HepG2 (cell line): ENCODE results near the gene PDZD2. TPM values are rescaled to one million over a fixed set of nuclear protein-coding genes. Genes with fewer than 3 reads are reported as not detected.

Source experiments
- ATAC-seq: fragments of 200-7000 bp; cut with Tn5 transposase; 3 replicates; pipeline ENCODE4 v1.9.1; 2020; ENCODE audit warnings: mild to moderate bottlenecking, moderate library complexity
- BruUV-seq: library from RNA; stranded (reverse); fragments of 400-500 nt; replicated peaks from 2 replicates; lab custom pipeline; 2021; lab: Mats Ljungman, UMichigan
- CTCF ChIA-PET: fragments of 300-600 bp; formaldehyde crosslinking; extraction: SDS; loops from one replicate; lab custom pipeline; 2021; ENCODE audit warnings: low total read pairs, inconsistent platforms, low intra/inter-chr PET ratio; lab: Yijun Ruan, JAX
- POLR2A ChIA-PET: fragments of 350-600 bp; sonication (Branson Sonifier 250); formaldehyde crosslinking; loops from one replicate; lab custom pipeline; 2020; ENCODE audit warnings: antibody characterized with exemption, inconsistent platforms; lab: Yijun Ruan, JAX
- DNase-seq: peaks from one replicate; pipeline ENCODE4 v3.0.0-alpha.2; 2015; ENCODE audit warnings: low spot score
- FAIRE-seq: peaks from 3 replicates; lab custom pipeline; 2011; peaks lifted over from hg19 to GRCh38; lab: Jason Lieb, UNC
- H2AFZ ChIP-seq: one replicate; pipeline ENCODE4 v1.6.1; 2011; ENCODE audit warnings: low read length, inconsistent platforms
- H3K27ac ChIP-seq: fragments of 300-600 bp; 3 replicates; pipeline ENCODE4 v1.8.0; 2011; ENCODE audit warnings: mixed run types, mild to moderate bottlenecking, mixed read lengths, low read length, inconsistent platforms; ENCODE audit not compliant: insufficient read depth; ENCODE audit errors: extremely low read length
- H3K27me3 ChIP-seq, 2 experiments: fragments of 200-600 bp in 1 of 2; 2 replicates in 1 of 2; 3 replicates in 1 of 2; pipeline versions ENCODE4 v1.6.0 to v1.8.0; 2011; ENCODE audit warnings: low read length in 2 of 2, mild to moderate bottlenecking in 2 of 2, moderate library complexity in 2 of 2, inconsistent platforms in 1 of 2; ENCODE audit not compliant: insufficient read depth in 2 of 2, control insufficient read depth in 1 of 2
- H3K36me3 ChIP-seq, 2 experiments: fragments of 200-600 bp in 1 of 2; replicated peaks in 1 of 2; 2 replicates in 1 of 2; 3 replicates in 1 of 2; pipeline versions ENCODE4 v1.5.1 to v1.8.0; 2011; ENCODE audit warnings: low read length in 2 of 2, inconsistent platforms in 1 of 2; ENCODE audit not compliant: insufficient read depth in 2 of 2, control insufficient read depth in 1 of 2
- H3K4me1 ChIP-seq: 2 replicates; pipeline ENCODE4 v1.5.1; 2012; ENCODE audit warnings: low read length, inconsistent platforms; ENCODE audit not compliant: insufficient read depth
- H3K4me2 ChIP-seq: 2 replicates; pipeline ENCODE4 v1.6.0; 2011; ENCODE audit warnings: low read depth, low read length, inconsistent platforms
- H3K4me3 ChIP-seq, 3 experiments: fragments of 200-600 bp in 1 of 3; sonication (generic), shearing (Covaris generic) in 1 of 3; replicated peaks in 1 of 3; 2 replicates each; pipeline ENCODE4 v1.5.1; 2011 to 2016; ENCODE audit warnings: low read length in 3 of 3, inconsistent platforms in 2 of 3, low read depth in 2 of 3, mild to moderate bottlenecking in 2 of 3, control low read depth in 1 of 3, mixed read lengths in 1 of 3; ENCODE audit not compliant: insufficient read depth in 1 of 3
- H3K79me2 ChIP-seq: one replicate; pipeline ENCODE4 v1.6.1; 2011; ENCODE audit warnings: low read length, inconsistent platforms; ENCODE audit not compliant: insufficient read depth
- H3K9ac ChIP-seq: 2 replicates; pipeline ENCODE4 v1.6.0; 2011; ENCODE audit warnings: mild to moderate bottlenecking, low read depth, low read length, inconsistent platforms; ENCODE audit not compliant: insufficient read depth
- H3K9me3 ChIP-seq: 2 replicates; pipeline ENCODE4 v1.5.1; 2012; ENCODE audit warnings: mild to moderate bottlenecking, low read length
- H4K20me1 ChIP-seq: 2 replicates; pipeline ENCODE4 v1.6.0; 2011; ENCODE audit warnings: inconsistent platforms, mild to moderate bottlenecking, low read length, moderate library complexity; ENCODE audit not compliant: insufficient read depth
- BRD4 ChIP-seq: sonication (generic); formaldehyde crosslinking; IDR thresholded peaks from 2 replicates; pipeline ENCODE4 v1.4.0; 2020; ENCODE audit warnings: missing genetic modification reagents
- CBX5 ChIP-seq: sonication (generic); formaldehyde crosslinking; IDR thresholded peaks from 2 replicates; pipeline ENCODE4 v1.4.0; 2020; ENCODE audit warnings: missing genetic modification reagents, borderline replicate concordance
- DMAP1 ChIP-seq: IDR thresholded peaks from 2 replicates; pipeline ENCODE4 v1.6.1; 2016
- ERF ChIP-seq: IDR thresholded peaks from 2 replicates; pipeline ENCODE4 v1.6.1; 2018; ENCODE audit warnings: missing biosample characterization, missing genetic modification reagents
- HNRNPLL ChIP-seq: fragments of 200-400 bp; formaldehyde crosslinking; IDR thresholded peaks from 2 replicates; pipeline ENCODE4 v1.6.1; 2017; ENCODE audit warnings: mild to moderate bottlenecking, low read depth, low read length; ENCODE audit not compliant: poor library complexity, severe bottlenecking
- IKZF5 ChIP-seq: IDR thresholded peaks from 2 replicates; pipeline ENCODE4 v1.6.1; 2018; ENCODE audit warnings: missing genetic modification reagents, mild to moderate bottlenecking, missing compliant biosample characterization
- KDM4B ChIP-seq: sonication (generic); formaldehyde crosslinking; IDR thresholded peaks from 2 replicates; pipeline ENCODE4 v1.4.0; 2020; ENCODE audit warnings: missing genetic modification reagents
- POLR2AphosphoS5 ChIP-seq: IDR thresholded peaks from 2 replicates; pipeline ENCODE4 v1.6.1; 2012; ENCODE audit warnings: low read depth, low read length
- TCF7 ChIP-seq: sonication (generic); IDR thresholded peaks from 2 replicates; pipeline ENCODE4 v1.6.1; 2016; ENCODE audit warnings: antibody characterized with exemption, low read depth
- THAP9 ChIP-seq: sonication (generic); formaldehyde crosslinking; IDR thresholded peaks from 2 replicates; pipeline ENCODE4; 2020; ENCODE audit warnings: missing genetic modification reagents, mild to moderate bottlenecking, borderline replicate concordance
- ZBTB44 ChIP-seq: sonication (generic); formaldehyde crosslinking; IDR thresholded peaks from 2 replicates; pipeline ENCODE4 v1.4.0; 2020; ENCODE audit warnings: missing genetic modification reagents
- ZNF251 ChIP-seq: sonication (generic); formaldehyde crosslinking; IDR thresholded peaks from 2 replicates; pipeline ENCODE4 v1.9.0; 2021; ENCODE audit warnings: mild to moderate bottlenecking, missing genetic modification reagents
- ZNF646 ChIP-seq: sonication (generic); formaldehyde crosslinking; IDR thresholded peaks from 2 replicates; pipeline ENCODE4 v1.9.0; 2021; ENCODE audit warnings: mild to moderate bottlenecking, missing genetic modification reagents
- WGBS: methylation state at CpG from one replicate; pipeline ENCODE4 v1.1.6; 2017; ENCODE audit warnings: low lambda C conversion rate; 5-methylcytosine and 5-hydroxymethylcytosine counted together
- in situ Hi-C: cut with HindIII; loops from 2 replicates; pipeline ENCODE4 v1.10.0; 2017; ENCODE audit warnings: low pct_unique_long_range_greater_than_20kb; ENCODE audit not compliant: extremely low pct_ligation_motif_present
- intact Hi-C: fragments of 100-400 bp; cut with micrococcal nuclease; formaldehyde crosslinking; loops from one replicate; pipeline ENCODE4 v1.10.0; 2022; ENCODE audit not compliant: unreplicated experiment
- polyA plus RNA-seq, 8 experiments: library from polyadenylated mRNA; depleted of rRNA in 3 of 8; stranded (reverse) in 7 of 8; unstranded in 1 of 8; fragments of >200 nt; fragmentation: Illumina TruSeq in 4 of 8; extraction: Trizol in 4 of 8; gene quantifications; 2 replicates each; pipeline versions ENCODE4 v1.2.1 to v1.2.3, GENCODE V29; 2011 to 2016; ENCODE audit warnings: low read depth in 4 of 8, missing spikeins in 1 of 8, mixed read lengths in 1 of 8; ENCODE audit not compliant: insufficient read depth in 1 of 8
- total RNA-seq, 5 experiments: library from RNA; depleted of rRNA; stranded (reverse); fragments of >200 nt; fragmentation: Illumina TruSeq; extraction: Trizol; gene quantifications; 2 replicates each; pipeline ENCODE4 v1.2.3, GENCODE V29; 2016; ENCODE audit warnings: low read depth in 1 of 5

Gene PDZD2
- total and polyA plus RNA-seq, 2 of the 13 experiments (the other 11 are each of a cell fraction or from before 2014, with no cell fraction given) = 0.04 TPM; not detected in 1

GRCh38 chr5:31771500-31771899, 132.6 kb downstream of the PDZD2 start:
- Histone ChIP-seq H3K27me3 (peaks cover 2 to 21% of the 10 kb centered on the region in 2 experiments; a peak in 4 of 5 replicates), H3K27ac (no peak overlapping the region), H4K20me1 (no peaks in the 10 kb centered on the region), H3K36me3 (no peaks in the 10 kb centered on the region), H3K9me3 (no peaks in the 10 kb centered on the region), H3K4me2 (no peak overlapping the region), H3K79me2 (no peaks in the 10 kb centered on the region), H3K9ac (no peak overlapping the region), H2AFZ (no peak overlapping the region), H3K4me1 (no peaks in the 10 kb centered on the region), H3K4me3 (no peak overlapping the region)
- 37% methylated on average over 2 of the region's 2 CpGs for WGBS
- ChIA-PET CTCF (no interaction called here), POLR2A (no interaction called here)
- in situ Hi-C loops (no loop called here), intact Hi-C loops (no loop called here)
- DNase-seq (no peak), FAIRE-seq (no peak), ATAC-seq (no peak)
- no TSS peak for BruUV-seq
- TF ChIP-seq KDM4B (CRISPR knock-in tag) (no peak), IKZF5 (CRISPR knock-in tag) (no peak), ERF (CRISPR knock-in tag) (no peak), TCF7 (no peak), ZNF646 (CRISPR knock-in tag) (no peak), HNRNPLL (no peak), ZNF251 (CRISPR knock-in tag) (no peak), THAP9 (CRISPR knock-in tag) (no peak), ZBTB44 (CRISPR knock-in tag) (no peak), DMAP1 (CRISPR knock-in tag) (no peak), CBX5 (no peak), BRD4 (no peak), POLR2AphosphoS5 (no peak)
